K562 (cell line): ENCODE results near the gene MYOM1. TPM values are rescaled to one million over a fixed set of nuclear protein-coding genes. Genes with fewer than 3 reads are reported as not detected.
A peak's percentile ranks its signal among the peaks of the same experiment; 100 is the strongest.

Experiments used
- ATAC-seq: fragments of 200-7000 bp; cut with Tn5 transposase; 3 replicates; pipeline ENCODE4 v1.9.1; 2020; ENCODE audit warnings: moderate library complexity
- BruUV-seq: library from RNA; stranded (reverse); fragments of 400-500 nt; replicated peaks from 2 replicates; lab custom pipeline; 2021; lab: Mats Ljungman, UMichigan
- CTCF ChIA-PET: fragments of 300-600 bp; formaldehyde crosslinking; extraction: SDS; loops from one replicate; lab custom pipeline; 2021; ENCODE audit warnings: low intra/inter-chr PET ratio; lab: Yijun Ruan, JAX
- POLR2A ChIA-PET: fragments of 300-600, 350-650 bp; sonication (Branson Sonifier 250); formaldehyde crosslinking; extraction: SDS; loops from one replicate; lab custom pipeline; 2021; ENCODE audit warnings: antibody characterized with exemption, inconsistent platforms; lab: Yijun Ruan, JAX
- DNase-seq, 4 experiments: peaks; one replicate each; pipeline versions ENCODE4 v3.0.0 to v3.0.0-alpha.2; 2011 to 2018; ENCODE audit warnings: low spot score in 3 of 4, mixed read lengths in 3 of 4; ENCODE audit errors: extremely low read depth in 1 of 4
- FAIRE-seq: peaks from 2 replicates; lab custom pipeline; 2011; peaks lifted over from hg19 to GRCh38; lab: Jason Lieb, UNC
- H2AFZ ChIP-seq: 2 replicates; pipeline ENCODE4 v1.6.0; 2011; ENCODE audit warnings: low read depth, low read length, control low read depth, inconsistent platforms
- H3K27ac ChIP-seq: fragments of 200-600 bp; 3 replicates; pipeline ENCODE4 v1.8.0; 2011; ENCODE audit warnings: low read depth, mild to moderate bottlenecking, control low read depth, inconsistent platforms, low read length, moderate library complexity, mixed read lengths; ENCODE audit errors: extremely low read depth
- H3K27me3 ChIP-seq, 2 experiments: fragments of 300-600 bp in 1 of 2; 2 replicates in 1 of 2; 3 replicates in 1 of 2; pipeline versions ENCODE4 v1.6.0 to v1.8.0; 2011; ENCODE audit warnings: inconsistent platforms in 2 of 2, low read length in 2 of 2, mild to moderate bottlenecking in 1 of 2, mixed read lengths in 1 of 2, moderate library complexity in 1 of 2; ENCODE audit not compliant: control insufficient read depth in 2 of 2, insufficient read depth in 2 of 2
- H3K36me3 ChIP-seq: fragments of 300-600 bp; 3 replicates; pipeline ENCODE4 v1.8.0; 2011; ENCODE audit warnings: mild to moderate bottlenecking, low read length, inconsistent platforms; ENCODE audit not compliant: control insufficient read depth, insufficient read depth
- H3K4me1 ChIP-seq, 2 experiments: fragments of 200-600 bp in 1 of 2; replicated peaks in 1 of 2; 2 replicates in 1 of 2; 3 replicates in 1 of 2; pipeline versions ENCODE4 v1.5.1 to v1.8.0; 2011; ENCODE audit warnings: inconsistent platforms in 2 of 2, low read length in 2 of 2, mild to moderate bottlenecking in 1 of 2, mixed read lengths in 1 of 2, moderate library complexity in 1 of 2; ENCODE audit not compliant: control insufficient read depth in 2 of 2, insufficient read depth in 2 of 2
- H3K4me2 ChIP-seq: 2 replicates; pipeline ENCODE4 v1.6.1; 2011; ENCODE audit warnings: low read length, control low read depth, inconsistent platforms, mixed read lengths; ENCODE audit not compliant: insufficient read depth
- H3K4me3 ChIP-seq: fragments of 200-600 bp; sonication (generic), shearing (Covaris generic); 2 replicates; pipeline ENCODE4 v1.5.1; 2016; ENCODE audit warnings: control low read depth, inconsistent platforms
- H3K79me2 ChIP-seq: fragments of 200-600 bp; 3 replicates; pipeline ENCODE4 v1.8.0; 2011; ENCODE audit warnings: low read length, inconsistent platforms; ENCODE audit not compliant: control insufficient read depth, insufficient read depth
- H3K9ac ChIP-seq, 2 experiments: 2 replicates each; pipeline versions ENCODE4 v1.6.0 to v1.6.1; 2011; ENCODE audit warnings: low read depth in 2 of 2, low read length in 2 of 2, control low read depth in 1 of 2, inconsistent platforms in 1 of 2, mild to moderate bottlenecking in 1 of 2, mixed read lengths in 1 of 2; ENCODE audit not compliant: insufficient read depth in 1 of 2
- H3K9me1 ChIP-seq: one replicate; pipeline ENCODE4 v1.6.0; 2011; ENCODE audit warnings: inconsistent platforms, mild to moderate bottlenecking, low read length, moderate library complexity; ENCODE audit not compliant: control insufficient read depth, insufficient read depth
- H3K9me3 ChIP-seq: replicated peaks from 2 replicates; pipeline ENCODE4 v1.5.1; 2011; ENCODE audit warnings: low read depth, low read length, inconsistent platforms; ENCODE audit not compliant: control insufficient read depth, insufficient read depth
- H4K20me1 ChIP-seq: replicated peaks from 2 replicates; pipeline ENCODE4 v1.6.1; 2011; ENCODE audit warnings: low read length, inconsistent platforms, mixed read lengths; ENCODE audit not compliant: control insufficient read depth, insufficient read depth
- CEBPG ChIP-seq, 3 experiments: fragments of 200-800 bp in 1 of 3; sonication (Bioruptor generic) in 1 of 3; sonication (generic) in 1 of 3; formaldehyde crosslinking in 1 of 3; IDR thresholded peaks in 2 of 3; conservative IDR thresholded peaks in 1 of 3; 2 replicates each; pipeline versions ENCODE4 v1.6.1 to v1.8.0; 2016 to 2022; ENCODE audit warnings: missing compliant biosample characterization in 2 of 3, missing genetic modification characterization in 2 of 3, mild to moderate bottlenecking in 1 of 3, missing genetic modification reagents in 1 of 3
- RBFOX2 ChIP-seq: fragments of 200-400 bp; formaldehyde crosslinking; IDR thresholded peaks from 2 replicates; pipeline ENCODE4 v1.6.1; 2017; ENCODE audit warnings: low read depth, mild to moderate bottlenecking, low read length, moderate library complexity
- SMARCB1 ChIP-seq: IDR thresholded peaks from 2 replicates; pipeline ENCODE4 v1.6.1; 2011; ENCODE audit warnings: improper control_type of control experiment, low read depth; ENCODE audit not compliant: insufficient read length
- ZFP1 ChIP-seq: fragments of 450-650 bp; formaldehyde crosslinking; IDR thresholded peaks from 2 replicates; pipeline ENCODE4 v1.4.0; 2020; ENCODE audit warnings: mild to moderate bottlenecking, mixed read lengths
- ZNF41 ChIP-seq: fragments of 250-450 bp; sonication (Bioruptor Pico); conservative IDR thresholded peaks from 2 replicates; pipeline ENCODE4 v1.4.0; 2020; ENCODE audit warnings: mild to moderate bottlenecking
- WGBS: fragments of 100-300 bp; shearing (Covaris generic); methylation state at CpG from one replicate; pipeline ENCODE4 v1.1.6; 2016; ENCODE audit warnings: low coverage, mixed read lengths; ENCODE audit not compliant: insufficient coverage; ENCODE audit errors: missing lambda C conversion rate; 5-methylcytosine and 5-hydroxymethylcytosine counted together
- in situ Hi-C: fragments of 300-500 bp; cut with MboI; formaldehyde crosslinking; loops from 4 replicates; pipeline ENCODE4 v1.15.0; 2018; ENCODE audit warnings: inconsistent platforms, mixed read lengths
- intact Hi-C: fragments of 100-400 bp; cut with micrococcal nuclease; formaldehyde crosslinking; loops from 2 replicates; pipeline ENCODE4 v1.14.2; 2022
- polyA plus RNA-seq, 8 experiments: library from polyadenylated mRNA; depleted of rRNA in 4 of 8; stranded (reverse) in 5 of 8; unstranded in 3 of 8; fragments of >200 nt; fragmentation: Nextera tagmentation in 2 of 8; fragmentation: Illumina TruSeq in 1 of 8; extraction: Ambion mirVana in 2 of 8; extraction: Trizol in 1 of 8; gene quantifications; 2 replicates each; pipeline versions ENCODE4 v1.2.1 to v1.2.3, GENCODE V29; 2011 to 2014; ENCODE audit warnings: inconsistent platforms in 1 of 8, missing spikeins in 1 of 8
- total RNA-seq, 7 experiments: library from RNA; depleted of rRNA in 6 of 7; stranded (reverse); fragments of >200 nt in 6 of 7; fragmentation: Illumina TruSeq in 2 of 7; extraction: Trizol in 2 of 7; gene quantifications; 2 replicates each; pipeline versions ENCODE4 v1.2.1 to v1.2.3, GENCODE V29; 2011 to 2021; ENCODE audit warnings: low replicate concordance in 1 of 7
- TF ChIP-seq, protein P1 (sequence below): fragments of 450-650 bp; IDR thresholded peaks from 2 replicates; pipeline ENCODE4 v1.6.1; 2016; ENCODE audit warnings: mild to moderate bottlenecking, moderate library complexity
- TF ChIP-seq, protein P2 (sequence below): fragments of 450-650 bp; IDR thresholded peaks from 2 replicates; pipeline ENCODE4 v1.6.1; 2016; ENCODE audit warnings: borderline replicate concordance

Gene MYOM1
- total and polyA plus RNA-seq, 9 of the 15 experiments (the other 6 are each of a cell fraction or from before 2014, with no cell fraction given): 0.01 to 0.62 (median 0.25) TPM

DNA sequence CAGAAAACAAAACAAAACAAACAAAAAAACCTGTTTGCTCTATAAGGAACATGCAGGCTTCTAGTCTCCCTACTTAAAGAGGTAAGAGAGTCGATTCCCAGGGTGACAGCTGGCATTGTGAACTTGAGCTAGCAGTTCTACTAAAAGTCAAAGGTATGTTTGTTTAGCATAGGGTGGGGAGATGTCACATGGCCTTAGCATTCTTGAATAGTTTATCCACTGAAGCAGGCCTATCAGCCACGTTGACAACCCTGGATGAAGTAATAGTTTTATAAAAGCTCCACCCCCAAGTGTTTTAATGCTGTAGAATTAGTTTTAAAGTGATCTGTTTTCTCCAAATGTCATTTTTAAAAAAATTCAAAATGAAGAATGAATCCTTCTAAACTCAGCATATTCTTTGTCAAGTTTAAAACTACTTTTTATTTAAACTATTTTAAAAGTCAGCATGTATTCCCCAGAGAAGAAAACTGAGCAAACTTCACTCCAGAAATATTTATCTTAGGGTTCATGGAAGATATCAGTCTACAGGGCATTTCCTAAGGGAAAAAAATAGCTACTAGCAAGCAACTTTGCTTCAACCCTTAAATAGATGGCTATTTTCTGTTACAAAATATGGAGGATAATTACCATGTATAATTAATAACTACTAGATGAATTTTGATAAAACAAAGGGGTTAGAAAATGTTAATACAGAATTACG is 1.7 kb downstream of the MYOM1 start:
- H3K9ac ChIP-seq: no peak overlapping the region
- in situ Hi-C loops: no loop called here
- H3K9me1 ChIP-seq: no peaks in the 10 kb centered on the region
- no peak overlapping the region for H3K4me2 ChIP-seq
- intact Hi-C loops: no loop called here
- ATAC-seq (peak; percentile 76), DNase-seq (peak; percentile 31 to 57 (median 44)), FAIRE-seq (peak; percentile 66)
- H4K20me1 ChIP-seq: no peaks in the 10 kb centered on the region
- peaks cover 12 to 21% of the 10 kb centered on the region in 2 experiments for H3K4me1 ChIP-seq
- peak overlapping the region; percentile 85 for H2AFZ ChIP-seq
- POLR2A ChIA-PET: interaction anchor here (1.1 kb wide), 1 partner anchor 30 kb away, joined by 3 read pairs; the partner anchor contains the start of gene MYL12A
- CTCF ChIA-PET: no interaction called here
- WGBS: 25% methylated on average over 3 of the region's 3 CpGs
- H3K4me3 ChIP-seq: no peak overlapping the region
- H3K27ac ChIP-seq: peak overlapping the region; percentile 32; the same call in 1 of the 3 replicates
- no peaks in the 10 kb centered on the region for H3K79me2 ChIP-seq
- no peaks in the 10 kb centered on the region for H3K9me3 ChIP-seq
- no peaks in the 10 kb centered on the region for H3K27me3 ChIP-seq
- H3K36me3 ChIP-seq: no peaks in the 10 kb centered on the region
- no TSS peak for BruUV-seq
- TF ChIP-seq, protein P1, sequence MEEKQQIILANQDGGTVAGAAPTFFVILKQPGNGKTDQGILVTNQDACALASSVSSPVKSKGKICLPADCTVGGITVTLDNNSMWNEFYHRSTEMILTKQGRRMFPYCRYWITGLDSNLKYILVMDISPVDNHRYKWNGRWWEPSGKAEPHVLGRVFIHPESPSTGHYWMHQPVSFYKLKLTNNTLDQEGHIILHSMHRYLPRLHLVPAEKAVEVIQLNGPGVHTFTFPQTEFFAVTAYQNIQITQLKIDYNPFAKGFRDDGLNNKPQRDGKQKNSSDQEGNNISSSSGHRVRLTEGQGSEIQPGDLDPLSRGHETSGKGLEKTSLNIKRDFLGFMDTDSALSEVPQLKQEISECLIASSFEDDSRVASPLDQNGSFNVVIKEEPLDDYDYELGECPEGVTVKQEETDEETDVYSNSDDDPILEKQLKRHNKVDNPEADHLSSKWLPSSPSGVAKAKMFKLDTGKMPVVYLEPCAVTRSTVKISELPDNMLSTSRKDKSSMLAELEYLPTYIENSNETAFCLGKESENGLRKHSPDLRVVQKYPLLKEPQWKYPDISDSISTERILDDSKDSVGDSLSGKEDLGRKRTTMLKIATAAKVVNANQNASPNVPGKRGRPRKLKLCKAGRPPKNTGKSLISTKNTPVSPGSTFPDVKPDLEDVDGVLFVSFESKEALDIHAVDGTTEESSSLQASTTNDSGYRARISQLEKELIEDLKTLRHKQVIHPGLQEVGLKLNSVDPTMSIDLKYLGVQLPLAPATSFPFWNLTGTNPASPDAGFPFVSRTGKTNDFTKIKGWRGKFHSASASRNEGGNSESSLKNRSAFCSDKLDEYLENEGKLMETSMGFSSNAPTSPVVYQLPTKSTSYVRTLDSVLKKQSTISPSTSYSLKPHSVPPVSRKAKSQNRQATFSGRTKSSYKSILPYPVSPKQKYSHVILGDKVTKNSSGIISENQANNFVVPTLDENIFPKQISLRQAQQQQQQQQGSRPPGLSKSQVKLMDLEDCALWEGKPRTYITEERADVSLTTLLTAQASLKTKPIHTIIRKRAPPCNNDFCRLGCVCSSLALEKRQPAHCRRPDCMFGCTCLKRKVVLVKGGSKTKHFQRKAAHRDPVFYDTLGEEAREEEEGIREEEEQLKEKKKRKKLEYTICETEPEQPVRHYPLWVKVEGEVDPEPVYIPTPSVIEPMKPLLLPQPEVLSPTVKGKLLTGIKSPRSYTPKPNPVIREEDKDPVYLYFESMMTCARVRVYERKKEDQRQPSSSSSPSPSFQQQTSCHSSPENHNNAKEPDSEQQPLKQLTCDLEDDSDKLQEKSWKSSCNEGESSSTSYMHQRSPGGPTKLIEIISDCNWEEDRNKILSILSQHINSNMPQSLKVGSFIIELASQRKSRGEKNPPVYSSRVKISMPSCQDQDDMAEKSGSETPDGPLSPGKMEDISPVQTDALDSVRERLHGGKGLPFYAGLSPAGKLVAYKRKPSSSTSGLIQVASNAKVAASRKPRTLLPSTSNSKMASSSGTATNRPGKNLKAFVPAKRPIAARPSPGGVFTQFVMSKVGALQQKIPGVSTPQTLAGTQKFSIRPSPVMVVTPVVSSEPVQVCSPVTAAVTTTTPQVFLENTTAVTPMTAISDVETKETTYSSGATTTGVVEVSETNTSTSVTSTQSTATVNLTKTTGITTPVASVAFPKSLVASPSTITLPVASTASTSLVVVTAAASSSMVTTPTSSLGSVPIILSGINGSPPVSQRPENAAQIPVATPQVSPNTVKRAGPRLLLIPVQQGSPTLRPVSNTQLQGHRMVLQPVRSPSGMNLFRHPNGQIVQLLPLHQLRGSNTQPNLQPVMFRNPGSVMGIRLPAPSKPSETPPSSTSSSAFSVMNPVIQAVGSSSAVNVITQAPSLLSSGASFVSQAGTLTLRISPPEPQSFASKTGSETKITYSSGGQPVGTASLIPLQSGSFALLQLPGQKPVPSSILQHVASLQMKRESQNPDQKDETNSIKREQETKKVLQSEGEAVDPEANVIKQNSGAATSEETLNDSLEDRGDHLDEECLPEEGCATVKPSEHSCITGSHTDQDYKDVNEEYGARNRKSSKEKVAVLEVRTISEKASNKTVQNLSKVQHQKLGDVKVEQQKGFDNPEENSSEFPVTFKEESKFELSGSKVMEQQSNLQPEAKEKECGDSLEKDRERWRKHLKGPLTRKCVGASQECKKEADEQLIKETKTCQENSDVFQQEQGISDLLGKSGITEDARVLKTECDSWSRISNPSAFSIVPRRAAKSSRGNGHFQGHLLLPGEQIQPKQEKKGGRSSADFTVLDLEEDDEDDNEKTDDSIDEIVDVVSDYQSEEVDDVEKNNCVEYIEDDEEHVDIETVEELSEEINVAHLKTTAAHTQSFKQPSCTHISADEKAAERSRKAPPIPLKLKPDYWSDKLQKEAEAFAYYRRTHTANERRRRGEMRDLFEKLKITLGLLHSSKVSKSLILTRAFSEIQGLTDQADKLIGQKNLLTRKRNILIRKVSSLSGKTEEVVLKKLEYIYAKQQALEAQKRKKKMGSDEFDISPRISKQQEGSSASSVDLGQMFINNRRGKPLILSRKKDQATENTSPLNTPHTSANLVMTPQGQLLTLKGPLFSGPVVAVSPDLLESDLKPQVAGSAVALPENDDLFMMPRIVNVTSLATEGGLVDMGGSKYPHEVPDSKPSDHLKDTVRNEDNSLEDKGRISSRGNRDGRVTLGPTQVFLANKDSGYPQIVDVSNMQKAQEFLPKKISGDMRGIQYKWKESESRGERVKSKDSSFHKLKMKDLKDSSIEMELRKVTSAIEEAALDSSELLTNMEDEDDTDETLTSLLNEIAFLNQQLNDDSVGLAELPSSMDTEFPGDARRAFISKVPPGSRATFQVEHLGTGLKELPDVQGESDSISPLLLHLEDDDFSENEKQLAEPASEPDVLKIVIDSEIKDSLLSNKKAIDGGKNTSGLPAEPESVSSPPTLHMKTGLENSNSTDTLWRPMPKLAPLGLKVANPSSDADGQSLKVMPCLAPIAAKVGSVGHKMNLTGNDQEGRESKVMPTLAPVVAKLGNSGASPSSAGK: no peak; the same call in 1 of the 2 replicates
- no peak for TF ChIP-seq RBFOX2
- TF ChIP-seq, protein P2, sequence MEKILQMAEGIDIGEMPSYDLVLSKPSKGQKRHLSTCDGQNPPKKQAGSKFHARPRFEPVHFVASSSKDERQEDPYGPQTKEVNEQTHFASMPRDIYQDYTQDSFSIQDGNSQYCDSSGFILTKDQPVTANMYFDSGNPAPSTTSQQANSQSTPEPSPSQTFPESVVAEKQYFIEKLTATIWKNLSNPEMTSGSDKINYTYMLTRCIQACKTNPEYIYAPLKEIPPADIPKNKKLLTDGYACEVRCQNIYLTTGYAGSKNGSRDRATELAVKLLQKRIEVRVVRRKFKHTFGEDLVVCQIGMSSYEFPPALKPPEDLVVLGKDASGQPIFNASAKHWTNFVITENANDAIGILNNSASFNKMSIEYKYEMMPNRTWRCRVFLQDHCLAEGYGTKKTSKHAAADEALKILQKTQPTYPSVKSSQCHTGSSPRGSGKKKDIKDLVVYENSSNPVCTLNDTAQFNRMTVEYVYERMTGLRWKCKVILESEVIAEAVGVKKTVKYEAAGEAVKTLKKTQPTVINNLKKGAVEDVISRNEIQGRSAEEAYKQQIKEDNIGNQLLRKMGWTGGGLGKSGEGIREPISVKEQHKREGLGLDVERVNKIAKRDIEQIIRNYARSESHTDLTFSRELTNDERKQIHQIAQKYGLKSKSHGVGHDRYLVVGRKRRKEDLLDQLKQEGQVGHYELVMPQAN: no peak
- no peak for TF ChIP-seq SMARCB1
- no peak for TF ChIP-seq CEBPG (CRISPR knock-in tag; IDR thresholded peaks at IDR 0.05)
- TF ChIP-seq CEBPG (tag; conservative IDR thresholded peaks at IDR 0.05 in 1 of 2, IDR thresholded peaks at IDR 0.05 in 1 of 2): 0 out of 4 replicates have a peak, but pooled peaks of 1 of the 2 experiments have one; percentile 11
- TF ChIP-seq ZNF41 (CRISPR knock-in tag): no peak
- TF ChIP-seq ZFP1 (CRISPR knock-in tag): 0 out of 2 replicates have a peak, but pooled peaks have one; percentile 20
